M059J (cell line): Measurements from ENCODE around the gene CYP2S1. TPM values are rescaled to one million over a fixed set of nuclear protein-coding genes. Genes with fewer than 3 reads are reported as not detected.
"Not testable (repeated sequence)": the region's sequence is repeated elsewhere in the genome, so short reads cannot be mapped to it uniquely, and the experiment has no call there.

Source experiments
- DNase-seq: peaks from one replicate; pipeline ENCODE4 v3.0.0-alpha.2; 2012; ENCODE audit warnings: low read depth
- total RNA-seq: library from RNA; depleted of rRNA; stranded (reverse); fragments of >200 nt; shearing (Covaris generic); gene quantifications from 2 replicates; pipeline ENCODE4 v1.2.3, GENCODE V29; 2014; rRNA removed

CYP2S1 gene, protein sequence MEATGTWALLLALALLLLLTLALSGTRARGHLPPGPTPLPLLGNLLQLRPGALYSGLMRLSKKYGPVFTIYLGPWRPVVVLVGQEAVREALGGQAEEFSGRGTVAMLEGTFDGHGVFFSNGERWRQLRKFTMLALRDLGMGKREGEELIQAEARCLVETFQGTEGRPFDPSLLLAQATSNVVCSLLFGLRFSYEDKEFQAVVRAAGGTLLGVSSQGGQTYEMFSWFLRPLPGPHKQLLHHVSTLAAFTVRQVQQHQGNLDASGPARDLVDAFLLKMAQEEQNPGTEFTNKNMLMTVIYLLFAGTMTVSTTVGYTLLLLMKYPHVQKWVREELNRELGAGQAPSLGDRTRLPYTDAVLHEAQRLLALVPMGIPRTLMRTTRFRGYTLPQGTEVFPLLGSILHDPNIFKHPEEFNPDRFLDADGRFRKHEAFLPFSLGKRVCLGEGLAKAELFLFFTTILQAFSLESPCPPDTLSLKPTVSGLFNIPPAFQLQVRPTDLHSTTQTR
- 5.6 and 7.3 TPM in 2 replicates for total RNA-seq

DNA sequence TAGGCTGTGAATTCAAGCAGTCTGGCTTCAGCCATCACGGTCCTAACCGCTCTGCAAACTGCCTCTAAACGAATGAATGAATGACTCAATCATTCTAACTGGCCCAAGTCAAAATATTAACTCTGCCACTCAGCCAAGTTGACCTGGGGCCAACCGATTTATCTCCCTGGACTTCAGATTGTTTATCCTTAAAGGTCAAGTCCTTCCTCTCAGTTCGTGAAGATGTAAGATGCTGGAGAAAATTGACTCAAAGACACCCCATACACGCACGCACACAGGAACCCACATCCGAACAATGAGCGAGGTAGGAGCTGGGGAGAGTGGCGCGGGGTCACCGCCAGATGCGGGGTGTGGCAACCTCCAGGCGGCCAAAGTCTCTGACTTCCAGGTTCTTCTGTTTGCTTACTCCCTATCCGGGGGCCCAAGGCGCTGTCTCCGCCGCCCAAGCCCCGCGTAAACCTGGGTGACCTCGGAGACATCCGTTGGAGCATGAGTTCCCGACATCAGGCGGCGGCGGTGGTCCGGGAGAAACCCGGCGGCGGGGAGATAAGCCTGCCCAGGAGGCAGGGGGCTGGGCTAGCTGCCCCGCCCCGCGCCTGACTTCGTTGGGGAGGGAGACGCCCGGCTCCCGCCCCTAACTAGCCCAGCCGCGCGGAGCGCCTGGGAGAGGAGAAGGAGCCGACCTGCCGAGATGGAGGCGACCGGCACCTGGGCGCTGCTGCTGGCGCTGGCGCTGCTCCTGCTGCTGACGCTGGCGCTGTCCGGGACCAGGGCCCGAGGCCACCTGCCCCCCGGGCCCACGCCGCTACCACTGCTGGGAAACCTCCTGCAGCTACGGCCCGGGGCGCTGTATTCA is at the start of gene CYP2S1:
Gene CYP2S1, plus strand, starts transcription at position 646 of the 856 bp plus-strand sequence. Its CDS starts 46 bp downstream, at position 692.
- peak; percentile 64 for DNase-seq

DNA sequence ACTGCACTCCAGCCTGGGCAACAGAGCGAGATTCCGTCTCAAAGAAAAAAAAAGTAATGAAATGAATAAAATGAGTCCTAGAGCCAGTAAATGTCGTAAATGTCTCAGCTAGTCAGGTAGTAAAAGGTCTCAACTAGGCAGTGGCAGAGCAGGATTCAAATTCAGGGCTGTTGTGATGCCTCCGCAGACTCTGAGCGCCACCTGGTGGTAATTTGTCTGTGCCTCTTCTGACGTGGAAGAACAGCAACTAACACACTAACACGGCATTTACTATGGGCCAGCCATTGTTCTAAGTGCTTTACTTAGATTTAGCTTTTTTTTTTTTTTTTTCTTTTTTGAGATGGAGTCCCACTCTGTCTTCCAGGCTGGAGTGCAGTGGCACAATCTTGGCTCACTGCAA is 48.6 kb upstream of the CYP2S1 start:
- DNase-seq: peak; percentile 68

DNA sequence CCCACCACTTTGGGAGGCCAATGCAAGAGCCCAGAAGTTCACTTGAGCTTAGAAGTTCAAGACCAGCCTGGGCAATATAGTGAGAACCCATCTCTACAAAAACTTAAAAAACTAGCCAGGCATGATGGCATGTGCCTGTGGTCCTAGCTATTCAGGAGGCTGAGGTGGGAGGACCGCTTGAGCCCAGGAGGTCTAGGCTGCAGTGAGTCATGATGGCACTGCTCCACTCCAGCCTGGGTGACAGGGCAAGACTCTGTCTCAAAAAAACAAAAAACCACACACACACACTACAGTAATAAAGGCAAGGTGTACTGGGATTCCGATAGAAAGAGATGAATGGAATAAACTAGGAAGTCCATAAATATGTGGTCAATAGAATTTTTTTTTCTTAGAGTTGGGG is 43.2 kb upstream of the CYP2S1 start:
- peak; percentile 38 for DNase-seq

DNA sequence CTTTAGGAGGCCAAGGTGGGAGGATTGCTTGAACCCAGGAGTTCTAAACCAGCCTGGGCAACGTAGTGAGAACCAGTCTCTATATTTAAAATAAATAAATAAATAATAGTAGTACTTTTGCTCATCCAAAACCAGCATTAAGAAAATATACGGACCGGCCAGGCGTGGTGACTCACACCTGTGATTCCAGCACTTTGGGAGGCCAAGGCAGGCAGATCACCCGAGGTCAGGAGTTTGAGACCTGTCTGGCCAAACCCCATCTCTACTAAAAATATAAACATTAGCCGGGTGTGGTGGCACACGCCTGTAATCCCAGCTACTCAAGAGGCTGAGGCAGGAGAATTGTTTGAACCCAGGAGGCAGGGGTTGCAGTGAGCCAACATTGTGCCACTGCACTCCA is 42.0 kb upstream of the CYP2S1 start:
- DNase-seq: not testable (repeated sequence)

DNA sequence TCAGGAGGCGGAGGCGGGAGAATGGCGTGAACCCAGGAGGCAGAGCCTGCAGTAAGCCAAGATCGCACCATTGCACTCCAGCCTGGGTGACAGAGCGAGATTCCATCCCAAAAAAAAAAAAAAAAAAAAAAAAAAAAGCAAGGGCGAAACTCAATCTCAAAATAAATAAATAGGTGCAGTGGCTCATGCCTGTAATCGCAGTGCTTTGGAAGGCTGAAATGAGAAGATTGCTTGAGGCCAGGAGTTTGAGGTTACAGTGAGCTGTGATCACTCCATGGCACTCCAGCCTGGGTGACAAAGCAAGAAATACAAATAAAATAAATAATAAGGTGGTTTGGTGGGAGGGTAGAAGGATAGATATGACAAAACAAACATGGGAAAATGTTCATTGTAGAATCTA is 39.0 kb upstream of the CYP2S1 start:
- no peak for DNase-seq

DNA sequence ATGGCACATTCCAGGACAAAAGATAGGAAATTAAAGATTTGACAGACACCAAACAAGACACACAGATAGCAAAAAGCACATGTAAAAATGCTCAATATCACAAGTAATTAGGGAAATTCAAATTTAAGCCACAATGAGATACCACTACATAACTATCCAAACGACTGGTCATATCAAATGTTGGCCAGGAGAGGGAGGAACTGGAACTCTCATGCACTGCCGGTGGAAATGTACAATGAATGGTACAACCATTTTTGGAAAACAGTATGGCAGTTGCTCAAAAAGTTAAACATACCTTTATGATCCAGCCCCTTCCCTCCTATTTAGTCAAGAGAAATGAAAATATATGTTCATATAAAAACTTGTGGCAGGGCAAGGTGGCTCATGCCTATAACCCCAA is 36.8 kb upstream of the CYP2S1 start:
- DNase-seq: no peak

DNA sequence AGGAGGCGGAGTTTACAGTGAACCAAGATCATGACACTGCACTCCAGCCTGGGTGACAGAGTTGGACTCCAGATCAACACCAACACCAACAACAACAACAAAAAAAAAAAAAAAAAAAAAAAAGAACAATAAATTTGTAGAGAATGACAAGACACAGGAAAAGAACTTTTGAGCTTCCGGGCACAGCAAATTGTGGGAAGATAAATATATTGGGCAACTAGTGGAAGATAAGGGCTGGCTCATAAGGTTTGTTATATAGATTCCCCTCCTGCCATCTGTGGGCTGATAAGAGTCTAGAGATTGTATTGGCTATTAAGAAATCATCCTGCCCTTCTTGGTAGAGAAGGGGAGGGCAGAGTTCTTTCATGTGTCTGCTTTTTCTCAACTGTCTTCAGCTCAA is 33.1 kb upstream of the CYP2S1 start:
- DNase-seq: no peak

DNA sequence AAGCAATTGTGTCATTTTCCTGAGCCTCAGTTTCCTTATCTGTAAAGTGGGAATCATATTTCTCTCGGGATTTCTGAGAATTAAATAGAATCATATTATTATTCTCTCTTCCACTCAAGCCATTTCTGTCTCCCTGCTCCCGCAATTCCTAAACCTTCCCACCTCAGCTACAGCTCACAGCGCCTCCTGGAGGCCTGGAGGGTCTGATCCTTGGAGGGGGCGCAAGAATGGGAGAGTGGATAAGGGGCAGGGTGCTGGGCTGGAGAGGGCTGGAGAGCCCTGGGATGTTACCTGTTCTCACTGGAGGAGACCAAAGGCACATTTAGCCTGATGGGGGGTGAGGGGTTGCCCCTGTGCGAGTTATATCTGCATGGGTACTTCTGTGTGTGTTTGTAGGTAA is 31.1 kb upstream of the CYP2S1 start:
- DNase-seq: no peak

DNA sequence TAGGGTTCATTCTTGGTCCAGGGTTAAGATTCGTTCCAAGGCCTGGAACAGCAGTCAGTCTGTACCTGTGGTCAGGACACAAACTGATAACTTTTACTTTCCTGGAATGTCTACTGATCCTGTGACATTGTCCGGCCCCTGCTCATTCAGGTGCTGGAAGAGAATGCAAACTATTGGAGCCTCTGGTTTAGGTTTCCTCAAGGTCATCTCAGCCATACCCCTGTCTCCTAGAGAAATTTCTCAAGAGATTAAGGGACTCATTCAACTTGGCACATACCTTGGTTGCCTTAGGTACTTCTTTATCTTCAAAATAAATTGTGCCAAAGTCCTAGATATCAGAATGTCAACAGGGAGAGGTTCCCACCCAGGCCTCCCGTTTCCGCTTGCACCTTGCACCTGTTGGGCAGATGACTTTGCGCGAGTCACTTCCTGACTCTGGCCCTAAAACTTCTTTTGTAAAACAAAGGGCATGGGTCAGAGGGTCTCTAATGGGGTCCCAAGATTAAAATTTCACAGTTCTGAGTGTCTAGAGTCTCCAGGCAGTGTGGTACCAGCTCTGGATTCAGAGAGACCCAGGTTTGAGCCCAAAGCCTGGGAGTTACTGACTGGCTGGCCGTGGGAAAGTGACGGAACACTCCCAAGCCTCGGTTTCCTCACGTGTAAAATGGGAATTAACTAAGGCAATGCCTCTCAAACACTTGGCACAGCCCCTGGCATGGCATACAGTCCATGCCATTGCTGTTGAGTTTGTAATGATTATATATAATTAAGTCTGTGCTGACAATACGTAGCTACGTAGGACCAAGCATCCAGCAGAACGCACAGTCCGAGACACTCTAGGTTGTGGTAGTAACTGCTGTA is 25.8 kb upstream of the CYP2S1 start:
- no peak for DNase-seq

DNA sequence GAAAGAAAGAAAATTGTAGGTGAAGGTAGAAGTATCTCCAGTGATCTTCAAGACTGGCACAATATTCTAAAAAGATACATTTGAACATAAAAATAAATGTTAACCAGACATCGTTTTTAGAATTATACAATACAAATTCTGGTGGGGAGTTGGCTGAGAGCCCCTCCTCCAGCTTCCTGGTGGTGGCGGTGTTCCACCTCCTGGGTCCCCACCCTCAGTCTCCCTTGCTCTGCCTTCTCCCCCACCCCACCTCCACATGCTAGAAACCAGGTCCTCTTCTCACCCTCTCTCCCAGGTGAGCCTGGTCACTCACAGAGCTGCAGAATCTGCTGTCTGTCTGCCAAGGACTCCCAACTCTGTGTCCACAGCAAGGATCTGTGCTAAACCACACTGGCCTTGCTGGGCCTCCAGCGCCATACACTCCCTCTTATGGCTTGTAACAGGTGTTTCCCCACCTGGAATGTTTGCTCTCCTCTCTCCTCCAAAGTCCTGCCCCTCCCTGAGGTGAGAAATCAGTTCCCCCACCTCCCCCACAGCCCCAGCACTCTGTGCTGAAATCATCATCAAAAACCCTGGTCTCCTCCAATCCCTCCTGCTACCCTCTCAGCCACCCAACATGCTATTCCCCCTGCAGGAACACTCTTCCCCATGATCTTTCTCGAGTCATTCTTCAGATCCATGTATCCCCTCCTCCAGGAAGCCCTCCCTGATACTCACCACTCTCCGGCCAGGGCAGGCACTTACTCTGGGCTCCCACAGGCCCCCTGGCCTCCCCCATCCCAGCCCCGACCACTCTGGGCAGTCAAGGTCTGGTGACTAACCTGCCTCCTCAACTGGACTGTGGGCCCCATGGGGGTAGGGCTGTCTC is 20.5 kb upstream of the CYP2S1 start:
- no peak for DNase-seq

DNA sequence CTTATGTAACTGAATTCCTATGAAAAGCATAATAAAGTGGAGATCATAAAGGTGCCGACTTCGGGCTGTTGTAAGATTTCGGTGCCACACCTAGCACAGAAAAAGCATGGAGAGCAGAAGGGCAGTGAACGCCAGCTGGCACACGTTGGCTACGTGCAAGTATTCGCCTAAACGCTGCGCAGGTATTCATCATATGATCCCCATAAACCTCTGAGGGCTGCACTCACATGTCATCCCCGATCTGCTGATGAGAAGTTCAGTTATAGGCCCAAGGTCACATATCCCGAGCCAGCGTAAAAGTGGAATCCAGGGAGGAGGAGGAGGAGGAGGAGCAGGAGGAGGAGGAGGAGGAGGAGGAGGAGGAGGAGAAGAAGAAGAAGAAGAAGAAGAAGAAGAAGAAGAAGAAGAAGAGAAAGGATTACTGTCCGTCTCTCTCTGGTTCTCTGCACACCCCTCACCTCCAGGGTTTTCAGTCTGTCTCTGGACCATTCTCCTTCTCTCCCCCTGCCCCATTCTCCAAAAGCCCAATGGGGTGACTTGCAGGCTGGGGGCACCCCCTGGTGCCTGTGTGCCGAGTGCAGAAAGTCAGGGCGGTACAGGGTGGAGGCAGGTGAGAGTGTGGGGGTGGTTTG is 18.6 kb upstream of the CYP2S1 start:
- DNase-seq: no peak

DNA sequence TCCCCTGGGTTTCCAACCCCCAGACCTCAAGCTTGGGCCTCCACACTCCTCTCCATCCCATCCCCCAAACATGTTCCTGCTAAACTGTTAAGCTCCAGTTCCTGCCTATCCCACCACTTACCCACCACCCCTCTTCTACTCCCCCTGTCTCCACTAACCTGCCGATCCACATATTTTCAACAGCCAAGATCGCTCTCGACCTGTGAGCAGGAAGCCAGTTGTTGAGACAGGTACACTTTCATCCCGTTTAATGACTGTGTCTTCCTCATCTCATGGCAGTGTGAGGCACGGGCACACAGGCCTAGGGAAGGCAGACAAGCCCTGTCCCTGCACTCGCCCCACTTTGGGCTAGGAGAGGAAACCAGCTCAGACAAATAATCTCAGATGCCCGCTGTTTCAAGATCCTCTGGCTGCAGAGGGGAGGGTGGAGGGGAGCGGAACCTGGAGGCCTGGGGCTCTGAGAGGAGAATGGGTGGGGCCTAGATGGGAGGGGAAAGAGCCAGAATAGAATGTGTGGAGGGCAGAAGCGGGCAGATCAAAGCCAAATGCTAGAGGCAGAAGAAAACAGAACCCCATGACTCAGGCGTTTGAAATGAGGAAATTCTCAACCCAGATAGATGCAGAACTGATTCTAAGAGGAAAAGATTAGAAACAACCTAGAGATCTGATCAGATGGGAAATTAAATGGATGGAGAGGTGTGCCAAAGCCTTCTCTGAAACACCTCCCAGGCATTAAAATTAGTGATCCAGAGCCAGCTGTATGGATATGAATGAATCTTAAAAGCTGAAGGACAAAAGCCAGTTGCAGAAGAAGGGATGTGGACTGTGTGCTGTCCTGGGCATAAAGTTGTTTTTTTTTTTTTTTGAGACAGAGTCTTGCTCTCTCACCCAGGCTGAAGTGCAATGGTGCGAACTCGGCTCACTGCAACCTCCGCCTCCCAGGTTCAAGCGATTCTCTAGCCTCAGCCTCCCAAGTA is 16.9 kb upstream of the CYP2S1 start:
- DNase-seq: peak; percentile 93

DNA sequence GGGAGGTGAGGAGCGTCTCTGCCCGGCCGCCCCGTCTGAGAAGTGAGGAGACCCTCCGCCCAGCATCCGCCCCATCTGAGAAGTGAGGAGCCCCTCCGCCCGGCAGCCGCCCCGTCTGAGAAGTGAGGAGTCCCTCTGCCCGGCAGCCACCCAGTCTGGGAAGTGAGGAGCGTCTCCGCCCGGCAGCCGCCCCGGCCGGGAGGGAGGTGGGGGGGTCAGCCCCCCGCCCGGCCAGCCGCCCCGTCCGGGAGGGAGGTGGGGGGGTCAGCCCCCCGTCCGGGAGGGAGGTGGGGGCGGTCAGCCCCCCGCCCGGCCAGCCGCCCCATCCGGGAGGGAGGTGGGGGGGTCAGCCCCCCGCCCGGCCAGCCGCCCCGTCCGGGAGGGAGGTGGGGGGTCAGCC is 12.8 kb upstream of the CYP2S1 start:
- DNase-seq: not testable (repeated sequence)

DNA sequence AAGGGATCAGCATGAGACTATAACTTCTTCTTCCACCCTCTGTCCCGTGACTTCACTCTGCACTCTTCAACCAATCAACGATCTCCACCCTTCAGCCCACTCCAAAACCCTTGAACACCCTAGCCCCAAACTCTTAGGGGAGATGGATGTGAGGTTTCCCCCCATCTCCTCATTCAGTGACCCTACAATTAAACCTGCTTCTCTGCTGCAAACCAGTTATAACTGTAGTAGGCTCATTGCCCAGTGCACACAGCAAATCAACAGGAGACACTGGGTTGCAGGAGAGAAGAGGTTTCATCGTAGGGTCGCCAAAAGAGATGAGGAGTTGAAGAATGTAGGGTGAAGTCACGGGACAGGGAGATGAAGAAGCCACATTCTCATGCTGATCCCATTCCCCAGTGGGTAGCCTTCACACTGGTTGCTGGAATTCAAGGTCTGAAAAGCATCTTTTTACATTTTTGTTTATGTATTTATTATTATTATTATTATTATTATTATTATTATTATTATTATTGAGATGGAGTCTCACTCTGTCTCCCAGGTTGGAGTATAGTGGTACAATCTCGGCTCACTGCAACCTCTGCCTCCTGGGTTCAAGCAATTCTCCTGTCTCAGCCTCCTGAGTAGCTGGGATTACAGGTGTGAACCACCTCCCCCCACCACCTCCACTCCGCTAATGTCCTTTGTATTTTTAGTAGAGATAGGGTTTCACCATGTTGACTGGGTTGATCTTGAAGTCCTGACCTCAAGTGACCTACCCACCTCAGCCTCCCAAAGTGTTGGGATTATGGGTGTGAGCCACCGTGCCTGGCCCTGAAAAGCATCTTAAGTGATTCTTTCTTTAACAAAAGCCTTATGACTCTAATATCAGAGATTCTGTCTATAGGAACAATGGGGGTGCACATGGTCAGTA is 5.8 kb upstream of the CYP2S1 start:
- DNase-seq: no peak

DNA sequence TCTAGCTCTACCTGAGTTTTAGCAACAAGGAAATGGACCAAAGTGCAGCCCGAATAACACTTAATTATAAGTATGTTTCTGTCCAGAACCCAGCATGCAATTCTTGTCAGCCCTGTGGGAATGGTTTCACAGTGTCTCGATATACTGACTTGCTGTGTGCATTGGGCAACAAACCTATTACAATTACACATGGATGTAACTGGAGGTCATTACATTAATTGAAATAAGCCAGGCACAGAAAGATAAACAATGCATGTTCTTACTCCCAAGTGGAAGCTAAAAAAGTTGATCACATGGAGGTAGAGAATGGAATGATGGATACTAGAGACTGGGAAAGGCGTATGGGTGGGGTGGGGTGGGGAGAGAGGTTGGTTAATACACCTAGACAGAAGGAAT is 5.1 kb upstream of the CYP2S1 start:
- no peak for DNase-seq

DNA sequence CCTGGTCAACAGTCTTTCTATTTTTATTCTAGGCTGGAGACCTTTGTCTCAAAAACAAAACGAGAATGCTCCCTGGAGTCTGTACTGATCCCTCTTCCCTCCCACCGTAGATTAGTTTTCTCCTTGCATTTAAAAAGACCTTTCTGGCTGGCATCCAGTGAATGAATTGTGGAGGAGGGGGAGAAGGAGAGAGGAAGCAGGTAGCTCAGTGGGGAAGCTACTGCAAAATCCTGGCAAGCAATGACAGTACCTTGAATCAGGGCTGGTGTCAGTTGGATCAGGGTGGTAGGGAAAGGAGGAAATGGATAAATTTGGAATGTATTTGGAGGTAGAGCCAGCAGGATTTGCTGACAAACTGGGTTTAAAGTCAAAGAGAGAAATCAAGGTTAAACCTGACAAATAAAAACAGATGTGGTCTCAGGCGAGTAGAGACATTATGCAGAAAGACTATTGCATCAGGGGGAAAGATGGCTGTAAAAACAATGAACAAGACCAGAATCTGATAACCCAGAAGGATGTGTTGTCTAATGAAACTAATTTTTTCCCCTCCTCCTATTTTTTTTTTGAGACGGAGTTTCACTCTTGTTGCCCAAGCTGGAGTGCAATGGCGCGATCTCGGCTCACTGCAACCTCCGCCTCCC is 3.5 kb upstream of the CYP2S1 start:
- no peak for DNase-seq

DNA sequence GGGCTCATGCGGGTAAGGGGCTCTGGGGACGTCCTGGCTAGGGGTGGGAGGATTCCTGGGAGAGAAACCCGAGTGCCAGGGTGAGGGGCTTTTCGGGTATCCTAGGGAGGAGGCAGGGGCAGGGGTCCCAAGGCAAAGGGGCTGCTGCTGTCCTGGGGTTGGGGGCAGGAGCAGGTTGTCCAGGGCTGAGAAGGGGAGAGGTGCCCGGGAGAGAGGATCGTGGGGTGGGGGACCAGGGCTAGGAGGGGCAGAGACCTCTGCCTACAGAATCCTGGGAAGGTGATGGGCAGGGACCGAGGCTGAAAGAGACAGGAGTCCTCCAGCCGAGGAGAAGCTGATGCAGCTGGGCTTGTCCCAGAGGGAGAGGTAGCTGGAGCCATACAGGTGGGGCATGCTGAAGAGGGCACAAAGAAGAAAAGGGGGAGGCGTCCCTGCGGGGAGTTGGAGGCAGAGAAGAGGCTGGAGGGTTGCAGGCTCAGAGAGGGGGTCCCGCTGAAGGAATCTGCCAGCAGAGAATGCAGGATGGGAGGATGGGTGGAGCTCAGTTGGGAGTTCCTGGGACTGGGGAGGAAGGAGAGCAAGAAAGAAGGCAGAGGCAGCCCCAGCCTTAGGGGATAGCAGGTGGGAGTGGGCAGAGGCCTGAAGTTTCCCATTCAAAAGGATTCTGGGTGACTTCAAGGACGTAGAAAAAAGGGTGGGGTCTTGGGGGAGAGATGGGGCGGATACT is 574 bp downstream of the CYP2S1 start:
- no peak for DNase-seq
